ENCODE measurements around the gene RAVER1.
"Not testable (repeated sequence)": the region's sequence is repeated elsewhere in the genome, so short reads cannot be mapped to it uniquely, and the experiment has no call there.

GRCh38 chr19:10336725-10337124 is 3.4 kb upstream of the RAVER1 start:
- TF ChIP-seq CTCF (IDR thresholded peaks at IDR 0.05); POLR2AphosphoS5 (IDR thresholded peaks at IDR 0.05; ENCODE audit: low read depth, low read length); REST (IDR thresholded peaks at IDR 0.05; ENCODE audit: insufficient read depth in 1 of 2, low read depth in 2 of 2, low read length in 1 of 2); SIN3A (IDR thresholded peaks at IDR 0.05; ENCODE audit: borderline replicate concordance, insufficient read depth, low read depth, low read length); TCF7L2 (IDR thresholded peaks at IDR 0.05; ENCODE audit: low read depth, low read length): not testable (repeated sequence)

Measured in Panc1 (cell line).